ENCODE results near the gene UBXN11.

Gene UBXN11

DNA sequence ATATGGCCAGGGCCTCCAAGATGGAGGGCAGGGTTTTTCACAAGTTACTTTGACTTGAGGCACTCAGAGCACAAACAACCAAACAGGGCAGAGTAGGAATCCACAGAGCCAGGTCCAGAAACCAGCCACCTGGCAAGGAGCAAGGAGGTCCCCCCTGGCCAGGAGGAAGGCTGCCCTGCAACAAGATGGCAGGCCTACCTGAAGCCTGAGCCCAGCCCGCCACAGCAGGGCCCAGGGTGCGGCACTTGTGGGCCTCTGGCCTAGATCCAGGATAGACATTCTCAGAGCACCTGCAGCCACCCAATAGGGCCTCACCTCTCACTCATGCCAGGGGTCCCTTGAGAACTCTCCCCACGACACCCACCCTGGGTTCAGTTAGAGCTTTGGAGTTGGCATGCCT is 15.0 kb downstream of the UBXN11 start:
- POLR2A ChIA-PET: interaction anchor here (1.4 kb wide), 1 partner anchor 12 kb away, joined by 3 read pairs; the partner anchor contains the start of gene SH3BGRL3
- DNase-seq: no peak
- no peaks in the 10 kb centered on the region for H3K27me3 ChIP-seq (replicated peaks in 2 of 5; ENCODE audit: control insufficient read depth in 4 of 5, insufficient read depth in 5 of 5, low read length in 4 of 5)
- CTCF ChIA-PET: interaction anchor here (4.8 to 10.7 kb wide), 3 partner anchors 15 to 28 kb away, joined by 26 to 161 read pairs (median 110); partner anchors contain the start of genes CD52, SH3BGRL3 and UBXN11
- H3K27ac ChIP-seq (ENCODE audit: insufficient read depth in 1 of 2, low read depth in 1 of 2, low read length in 2 of 2, poor library complexity in 1 of 2, severe bottlenecking in 2 of 2): peak overlapping the region in 1 of 2 experiments; percentile 92
- no peaks in the 10 kb centered on the region for H3K9me3 ChIP-seq (ENCODE audit: control extremely low read depth in 1 of 5, control insufficient read depth in 4 of 5, insufficient read depth in 2 of 5, low read depth in 1 of 5, low read length in 4 of 5)
- peaks cover 22 to 65% (median 62%) of the 10 kb centered on the region in 4 experiments for H3K4me1 ChIP-seq (ENCODE audit: control extremely low read depth in 1 of 4, control insufficient read depth in 4 of 4, insufficient read depth in 4 of 4, low read length in 3 of 4)
- WGBS (ENCODE audit: insufficient coverage): 100% methylated on average over 3 of the region's 3 CpGs
- H3K36me3 ChIP-seq (ENCODE audit: control insufficient read depth in 4 of 4, insufficient read depth in 4 of 4, low read length in 3 of 4): peaks cover 0 to 32% (median 7%) of the 10 kb centered on the region in 4 experiments
- no peak overlapping the region for H3K4me3 ChIP-seq (ENCODE audit: control insufficient read depth in 1 of 7, extremely low read depth in 1 of 7, insufficient read depth in 4 of 7, low read depth in 2 of 7, low read length in 6 of 7)

DNA sequence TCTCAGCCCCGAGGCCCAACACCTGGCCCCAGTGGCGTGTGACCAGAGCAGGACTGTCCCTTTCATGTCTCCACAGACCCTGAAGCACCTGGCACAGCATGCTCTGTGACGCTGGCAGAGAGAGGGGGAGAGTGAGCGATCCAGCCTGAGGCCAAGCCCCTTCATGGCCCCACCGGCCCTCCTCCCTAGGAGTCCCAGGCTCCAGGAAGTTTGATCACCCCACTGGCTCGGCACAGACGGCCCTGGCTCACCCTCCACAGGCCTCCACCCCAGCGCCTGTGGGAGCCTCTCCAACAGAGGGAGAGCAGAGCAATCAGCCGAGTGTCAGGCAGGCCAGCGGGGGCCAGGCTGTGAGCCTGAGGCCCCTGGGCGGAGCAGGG is 15.6 kb downstream of the UBXN11 start:
- no peak for DNase-seq
- Histone ChIP-seq H3K9me3 (ENCODE audit: control extremely low read depth in 1 of 5, control insufficient read depth in 4 of 5, insufficient read depth in 2 of 5, low read depth in 1 of 5, low read length in 4 of 5) (no peaks in the 10 kb centered on the region), H3K4me3 (ENCODE audit: control insufficient read depth in 1 of 7, extremely low read depth in 1 of 7, insufficient read depth in 4 of 7, low read depth in 2 of 7, low read length in 6 of 7) (peak overlapping the region in 1 of 7 experiments; percentile 32), H3K4me1 (ENCODE audit: control extremely low read depth in 1 of 4, control insufficient read depth in 4 of 4, insufficient read depth in 4 of 4, low read length in 3 of 4) (peaks cover 26 to 71% (median 68%) of the 10 kb centered on the region in 4 experiments), H3K27me3 (replicated peaks in 2 of 5; ENCODE audit: control insufficient read depth in 4 of 5, insufficient read depth in 5 of 5, low read length in 4 of 5) (no peaks in the 10 kb centered on the region), H3K27ac (ENCODE audit: insufficient read depth in 1 of 2, low read depth in 1 of 2, low read length in 2 of 2, poor library complexity in 1 of 2, severe bottlenecking in 2 of 2) (peak overlapping the region; percentile 91 to 92), H3K36me3 (ENCODE audit: control insufficient read depth in 4 of 4, insufficient read depth in 4 of 4, low read length in 3 of 4) (peaks cover 0 to 26% (median 4%) of the 10 kb centered on the region in 4 experiments)
- CTCF ChIA-PET: interaction anchor here (4.8 to 10.7 kb wide), 3 partner anchors 14 to 29 kb away, joined by 26 to 161 read pairs (median 110); partner anchors contain the start of genes CD52, SH3BGRL3 and UBXN11
- WGBS (ENCODE audit: insufficient coverage): 75% methylated on average over 10 of the region's 11 CpGs
- POLR2A ChIA-PET: interaction anchor here (0.6 to 4.6 kb wide), 3 partner anchors 11 to 29 kb away, joined by 3 to 26 read pairs (median 3); partner anchors contain the start of gene SH3BGRL3

DNA sequence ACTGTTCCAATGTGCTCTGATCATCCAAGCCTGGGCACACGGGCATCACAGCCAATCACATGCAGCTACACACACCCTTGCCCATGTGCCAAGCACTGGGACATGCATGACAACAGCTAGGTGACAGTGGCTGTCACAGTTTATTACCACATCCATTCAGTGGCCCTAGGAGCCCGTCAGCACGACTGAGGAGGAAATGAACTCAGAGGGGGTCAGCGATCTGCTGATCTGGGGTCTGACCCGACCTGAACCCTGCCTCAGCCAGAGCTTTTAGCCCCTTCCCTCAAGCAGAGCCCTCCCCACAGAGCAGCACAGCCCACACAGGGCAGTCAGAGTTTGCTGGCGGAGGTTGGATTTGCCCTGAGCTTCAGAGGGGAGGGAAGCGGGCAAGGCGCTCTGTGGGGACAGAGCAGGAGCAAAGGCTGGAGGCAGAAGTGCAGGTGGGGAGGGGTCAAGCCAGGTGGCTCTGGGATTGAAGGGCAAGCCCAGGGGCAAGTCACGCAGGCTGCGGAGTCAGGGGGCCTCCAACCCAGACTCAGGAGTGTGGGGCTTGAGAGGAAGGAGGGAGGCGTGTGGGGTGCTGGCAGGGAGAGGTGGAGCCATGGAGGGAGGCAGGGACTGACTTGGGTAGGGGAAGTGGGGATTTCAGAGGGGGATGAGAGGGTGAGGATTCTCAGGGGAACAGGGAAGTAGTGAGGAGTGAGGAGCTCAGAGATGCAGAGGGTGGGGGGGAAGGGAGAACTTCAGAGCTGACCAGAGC is 16.1 kb downstream of the UBXN11 start:
- Histone ChIP-seq H3K4me1 (ENCODE audit: control extremely low read depth in 1 of 4, control insufficient read depth in 4 of 4, insufficient read depth in 4 of 4, low read length in 3 of 4) (peaks cover 26 to 76% (median 74%) of the 10 kb centered on the region in 4 experiments), H3K9me3 (ENCODE audit: control extremely low read depth in 1 of 5, control insufficient read depth in 4 of 5, insufficient read depth in 2 of 5, low read depth in 1 of 5, low read length in 4 of 5) (no peaks in the 10 kb centered on the region), H3K36me3 (ENCODE audit: control insufficient read depth in 4 of 4, insufficient read depth in 4 of 4, low read length in 3 of 4) (peaks cover 0 to 22% (median 2%) of the 10 kb centered on the region in 4 experiments), H3K27ac (ENCODE audit: insufficient read depth in 1 of 2, low read depth in 1 of 2, low read length in 2 of 2, poor library complexity in 1 of 2, severe bottlenecking in 2 of 2) (peak overlapping the region; percentile 91 to 92), H3K4me3 (ENCODE audit: control insufficient read depth in 1 of 7, extremely low read depth in 1 of 7, insufficient read depth in 4 of 7, low read depth in 2 of 7, low read length in 6 of 7) (peak overlapping the region in 3 of 7 experiments; percentile 13 to 23 (median 20)), H3K27me3 (replicated peaks in 2 of 5; ENCODE audit: control insufficient read depth in 4 of 5, insufficient read depth in 5 of 5, low read length in 4 of 5) (no peaks in the 10 kb centered on the region)
- 59% methylated on average over 10 of the region's 11 CpGs for WGBS (ENCODE audit: insufficient coverage)
- peak in 2 of 3 donors; percentile 67 to 72 for DNase-seq
- ChIA-PET POLR2A (interaction anchor here (0.5 to 4.6 kb wide), 4 partner anchors 11 to 166 kb away, joined by 3 to 26 read pairs (median 4); partner anchors contain the start of gene SH3BGRL3), CTCF (interaction anchor here (0.9 to 10.7 kb wide), 5 partner anchors 13 to 74 kb away, joined by 3 to 161 read pairs (median 26); partner anchors contain the start of genes CD52, SH3BGRL3 and UBXN11)

DNA sequence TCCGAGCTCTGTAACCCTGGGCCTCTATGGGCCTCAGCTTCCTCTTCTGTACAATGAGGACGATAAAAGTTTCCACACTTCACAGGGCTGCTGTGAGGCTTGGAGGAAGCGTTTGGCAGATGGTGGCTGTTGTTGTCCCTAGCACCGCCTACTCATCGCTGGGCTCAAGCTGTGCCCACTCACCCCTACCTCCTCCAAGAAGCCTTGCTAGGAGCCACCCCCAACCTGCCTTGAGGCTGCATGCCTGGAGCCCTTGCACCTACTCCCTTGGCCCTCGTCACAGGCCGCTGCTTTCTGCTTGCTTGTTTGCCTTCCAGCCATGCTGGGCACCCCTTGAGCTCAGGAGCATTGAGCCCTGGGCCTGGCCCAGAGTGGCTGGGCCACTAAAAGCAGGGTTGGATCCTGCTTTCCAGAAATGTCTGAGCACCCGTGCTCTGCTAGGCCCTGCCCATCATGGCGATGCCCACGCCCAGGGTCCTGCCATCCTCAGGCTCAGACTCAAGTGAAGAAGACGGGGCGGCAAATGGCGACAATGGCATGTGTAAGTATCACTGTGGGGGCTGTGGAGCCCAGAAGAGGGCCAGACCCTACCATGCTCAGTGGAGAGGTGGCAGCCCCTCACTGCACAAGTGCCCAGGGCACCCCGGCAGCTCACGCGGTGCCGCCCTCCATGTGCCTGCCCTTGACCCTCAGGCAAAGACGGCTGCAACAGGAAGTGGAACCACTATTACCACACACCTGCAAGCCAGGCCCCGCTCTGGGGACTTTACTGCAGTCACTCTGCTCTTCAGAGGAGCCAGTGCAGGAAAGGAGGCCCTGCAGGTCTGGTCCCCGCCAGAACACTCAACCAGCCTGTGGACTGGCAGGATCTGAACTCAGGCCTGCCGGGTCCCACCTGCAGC is 17.0 kb downstream of the UBXN11 start:
- DNase-seq: peak; percentile 77 to 98 (median 98)
- H3K4me1 ChIP-seq (ENCODE audit: control extremely low read depth in 1 of 4, control insufficient read depth in 4 of 4, insufficient read depth in 4 of 4, low read length in 3 of 4): peaks cover 27 to 85% (median 83%) of the 10 kb centered on the region in 4 experiments

DNA sequence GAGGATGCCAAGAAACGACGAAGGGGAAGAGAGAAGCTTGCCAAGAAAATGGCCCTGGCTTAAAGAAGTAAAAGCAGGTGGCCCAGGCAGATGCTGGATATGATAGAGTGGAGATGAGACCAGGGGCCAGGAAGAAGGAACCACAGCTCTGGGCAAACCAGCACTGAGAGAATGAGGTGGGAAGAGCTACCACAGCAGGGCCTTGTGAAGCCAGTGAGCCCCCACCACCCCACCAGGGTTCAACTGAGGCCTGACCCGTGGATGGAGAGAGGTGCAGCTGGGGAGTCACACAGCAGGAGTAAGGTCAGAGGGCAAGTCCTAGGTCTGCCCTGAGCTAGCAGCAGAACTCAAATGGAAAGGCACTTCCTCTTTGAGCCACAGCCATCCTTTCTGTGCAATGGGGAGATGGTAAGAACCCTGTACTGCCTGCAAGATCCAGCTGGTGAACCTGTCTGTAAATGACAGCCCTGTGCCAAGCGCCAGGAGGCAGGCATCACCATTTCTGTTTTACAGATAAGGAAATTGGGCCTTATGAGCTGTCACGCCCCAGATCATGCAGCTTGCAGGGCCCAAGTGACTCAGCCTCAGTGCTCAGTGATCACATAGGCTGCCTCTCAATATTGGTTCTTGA is 18.0 kb downstream of the UBXN11 start:
- DNase-seq: peak; percentile 72 to 94 (median 94)
- ChIA-PET CTCF (interaction anchor here (0.9 to 10.7 kb wide), 15 partner anchors 8 to 128 kb away, joined by 3 to 161 read pairs (median 4); partner anchors contain the start of genes CD52, SH3BGRL3 and UBXN11), POLR2A (interaction anchor here (0.6 to 4.6 kb wide), 9 partner anchors 9 to 87 kb away, joined by 3 to 28 read pairs (median 5); partner anchors contain the start of genes CD52 and SH3BGRL3)
- H3K4me3 ChIP-seq (ENCODE audit: control insufficient read depth in 1 of 7, extremely low read depth in 1 of 7, insufficient read depth in 4 of 7, low read depth in 2 of 7, low read length in 6 of 7): peak overlapping the region in 2 of 7 experiments; percentile 19 to 35
- peaks cover 27 to 95% (median 92%) of the 10 kb centered on the region in 4 experiments for H3K4me1 ChIP-seq (ENCODE audit: control extremely low read depth in 1 of 4, control insufficient read depth in 4 of 4, insufficient read depth in 4 of 4, low read length in 3 of 4)
- WGBS (ENCODE audit: insufficient coverage): 8% methylated on average over 4 of the region's 5 CpGs
- no peaks in the 10 kb centered on the region for H3K9me3 ChIP-seq (ENCODE audit: control extremely low read depth in 1 of 5, control insufficient read depth in 4 of 5, insufficient read depth in 2 of 5, low read depth in 1 of 5, low read length in 4 of 5)
- H3K27ac ChIP-seq (ENCODE audit: insufficient read depth in 1 of 2, low read depth in 1 of 2, low read length in 2 of 2, poor library complexity in 1 of 2, severe bottlenecking in 2 of 2): peak overlapping the region; percentile 91 to 92
- no peaks in the 10 kb centered on the region for H3K27me3 ChIP-seq (replicated peaks in 2 of 5; ENCODE audit: control insufficient read depth in 4 of 5, insufficient read depth in 5 of 5, low read length in 4 of 5)
- H3K36me3 ChIP-seq (ENCODE audit: control insufficient read depth in 4 of 4, insufficient read depth in 4 of 4, low read length in 3 of 4): peaks cover 0 to 18% (median 1%) of the 10 kb centered on the region in 4 experiments

More for the DNA sequence above, 17.0 kb downstream of the UBXN11 start:
- peak overlapping the region in 3 of 7 experiments; percentile 20 to 37 (median 35) for H3K4me3 ChIP-seq (ENCODE audit: control insufficient read depth in 1 of 7, extremely low read depth in 1 of 7, insufficient read depth in 4 of 7, low read depth in 2 of 7, low read length in 6 of 7)
- peak overlapping the region; percentile 91 to 92 for H3K27ac ChIP-seq (ENCODE audit: insufficient read depth in 1 of 2, low read depth in 1 of 2, low read length in 2 of 2, poor library complexity in 1 of 2, severe bottlenecking in 2 of 2)
- H3K9me3 ChIP-seq (ENCODE audit: control extremely low read depth in 1 of 5, control insufficient read depth in 4 of 5, insufficient read depth in 2 of 5, low read depth in 1 of 5, low read length in 4 of 5): no peaks in the 10 kb centered on the region
- peaks cover 0 to 19% (median 3%) of the 10 kb centered on the region in 4 experiments for H3K36me3 ChIP-seq (ENCODE audit: control insufficient read depth in 4 of 4, insufficient read depth in 4 of 4, low read length in 3 of 4)
- 46% methylated on average over 18 of the region's 21 CpGs for WGBS (ENCODE audit: insufficient coverage)
- H3K27me3 ChIP-seq (replicated peaks in 2 of 5; ENCODE audit: control insufficient read depth in 4 of 5, insufficient read depth in 5 of 5, low read length in 4 of 5): no peaks in the 10 kb centered on the region
- ChIA-PET CTCF (interaction anchor here (0.9 to 10.7 kb wide), 13 partner anchors 11 to 102 kb away, joined by 3 to 161 read pairs (median 5); partner anchors contain the start of genes CD52, SH3BGRL3 and UBXN11), POLR2A (interaction anchor here (0.5 to 4.6 kb wide), 9 partner anchors 10 to 182 kb away, joined by 3 to 28 read pairs (median 4); partner anchors contain the start of genes CD52, HMGN2 and SH3BGRL3)
